GM04504 (cell line): Measurements from ENCODE around the gene DDX31.

Source experiments
- DNase-seq: peaks from one replicate; pipeline ENCODE4 v3.0.0-alpha.2; 2012; ENCODE audit warnings: low read depth

DDX31 gene

DNA sequence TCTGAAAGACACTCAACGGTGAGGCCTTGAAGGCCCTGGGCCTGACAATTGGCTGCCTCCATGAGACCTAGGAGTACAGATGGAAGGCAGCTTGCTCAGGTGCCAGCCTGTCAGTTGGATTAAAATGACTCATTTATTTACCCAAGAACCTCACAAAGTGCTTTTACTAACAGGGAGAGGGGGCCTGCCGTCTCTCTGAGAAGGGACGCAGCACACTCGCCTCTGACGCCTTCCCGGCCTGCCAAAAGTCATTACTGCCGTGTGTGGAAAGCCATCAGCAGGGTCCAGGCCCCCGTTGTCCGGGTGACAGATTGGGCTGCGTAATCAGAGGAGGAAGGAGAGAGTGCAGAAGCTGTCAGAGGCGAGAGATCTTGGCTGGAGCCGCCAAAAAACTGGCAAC is 32.4 kb downstream of the DDX31 start:
- DNase-seq = no peak

DNA sequence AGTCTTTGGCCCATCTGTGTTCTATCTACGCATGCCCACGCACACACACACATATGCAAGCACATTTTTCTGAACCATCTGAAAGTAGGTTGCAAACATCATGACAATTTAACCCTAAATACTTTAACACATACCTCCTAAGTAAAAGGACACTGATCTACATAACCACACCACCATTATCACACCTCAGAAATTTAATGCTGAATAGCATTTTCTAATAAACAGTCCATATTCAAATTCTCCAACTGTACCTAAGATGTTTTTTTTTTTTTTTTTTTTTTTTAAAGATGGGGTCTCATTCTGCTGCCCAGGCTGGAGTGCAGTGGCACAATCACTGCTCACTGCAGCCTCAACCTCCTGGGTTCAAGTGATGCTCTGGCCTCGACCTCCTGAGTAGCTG is 35.5 kb downstream of the DDX31 start:
- DNase-seq = no peak

DNA sequence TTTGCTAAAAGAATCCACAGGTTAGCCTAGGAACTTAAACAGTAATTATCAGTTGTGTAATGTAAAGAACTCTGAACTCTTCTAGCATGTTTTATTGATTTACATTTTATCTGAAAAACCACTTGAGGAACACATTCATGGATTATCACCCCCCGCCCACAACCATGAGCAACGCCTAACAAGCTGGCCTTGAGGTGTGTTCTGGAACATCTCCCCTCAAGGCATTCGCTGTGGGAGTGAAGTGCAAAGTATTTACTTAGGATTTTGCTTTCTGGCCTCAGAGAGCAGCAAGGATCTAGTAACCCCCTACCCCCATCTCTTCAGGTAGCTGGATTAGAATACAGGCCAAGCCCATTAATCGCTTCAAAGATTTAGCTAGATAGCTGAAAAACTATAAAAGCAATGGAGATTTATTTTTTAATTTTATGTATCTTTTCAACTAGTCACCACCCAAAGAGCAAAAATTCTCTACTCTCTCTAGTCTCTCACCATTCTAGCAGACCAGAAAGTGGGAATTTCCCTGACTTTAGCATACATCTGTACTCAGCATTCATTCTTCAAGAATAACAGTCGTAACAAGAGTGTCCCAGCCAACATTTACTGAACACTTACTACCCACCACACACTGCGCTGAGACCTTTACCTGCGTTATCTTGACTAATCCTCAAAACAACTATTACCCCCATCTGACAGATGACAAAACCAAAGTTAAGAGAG is 37.2 kb downstream of the DDX31 start:
- no peak for DNase-seq

DNA sequence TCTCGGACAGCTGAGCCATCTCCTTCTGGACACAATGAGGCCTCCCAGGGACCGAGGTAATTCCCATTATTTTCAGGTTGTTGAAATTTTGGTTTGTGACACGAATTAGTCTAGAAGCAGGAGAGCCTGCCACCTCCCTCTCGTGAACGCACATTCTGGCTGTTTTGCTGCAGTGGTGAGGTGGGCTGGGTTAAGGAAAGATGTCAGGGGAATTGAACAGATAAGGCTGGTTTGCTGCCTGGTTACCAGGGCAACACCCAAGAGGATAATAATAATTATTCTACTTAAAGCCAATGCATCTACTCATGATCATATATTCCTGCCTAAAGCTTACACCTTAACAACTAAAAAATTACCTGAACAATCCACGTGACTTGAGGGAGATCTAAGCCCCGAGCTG is 38.1 kb downstream of the DDX31 start:
- DNase-seq = no peak

DNA sequence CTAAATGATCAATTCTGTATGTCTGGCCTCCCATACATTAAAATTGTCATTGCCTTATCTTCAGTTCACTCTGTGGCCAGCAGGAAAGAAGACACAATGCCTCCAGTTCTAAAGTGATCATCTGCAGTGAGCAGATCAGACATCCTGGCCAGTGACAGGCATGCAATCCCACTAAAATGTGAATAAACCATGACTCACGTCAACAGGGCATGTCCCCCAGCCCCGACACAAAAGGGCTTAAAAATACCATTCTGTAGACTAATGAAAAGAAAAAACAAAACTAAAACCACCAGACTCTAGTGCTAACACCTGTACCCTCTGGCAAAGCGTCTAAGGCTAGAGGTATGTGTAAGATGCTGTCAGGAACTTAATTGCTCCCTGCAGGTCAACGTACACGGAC is 38.5 kb downstream of the DDX31 start:
- DNase-seq = peak; percentile 23

DNA sequence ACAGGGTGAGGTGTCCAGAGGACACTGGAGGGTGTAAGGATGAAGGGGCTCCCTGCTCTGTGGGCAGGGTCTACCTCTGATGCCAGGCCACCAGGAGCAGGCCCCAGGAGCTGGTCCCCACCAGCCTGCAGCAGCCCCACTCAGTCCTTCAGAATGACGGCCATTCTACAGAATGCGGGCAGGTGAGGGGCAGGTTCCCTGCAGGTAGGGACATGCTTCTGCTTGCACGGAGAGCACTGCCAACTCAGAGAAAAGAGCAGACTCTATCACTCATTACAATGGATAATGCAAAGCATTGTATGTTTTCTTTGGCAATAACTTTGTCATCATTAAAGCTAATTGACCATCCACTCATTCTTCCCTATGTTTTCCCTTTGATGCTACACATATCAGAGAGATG is 39.0 kb downstream of the DDX31 start:
- DNase-seq = no peak

DNA sequence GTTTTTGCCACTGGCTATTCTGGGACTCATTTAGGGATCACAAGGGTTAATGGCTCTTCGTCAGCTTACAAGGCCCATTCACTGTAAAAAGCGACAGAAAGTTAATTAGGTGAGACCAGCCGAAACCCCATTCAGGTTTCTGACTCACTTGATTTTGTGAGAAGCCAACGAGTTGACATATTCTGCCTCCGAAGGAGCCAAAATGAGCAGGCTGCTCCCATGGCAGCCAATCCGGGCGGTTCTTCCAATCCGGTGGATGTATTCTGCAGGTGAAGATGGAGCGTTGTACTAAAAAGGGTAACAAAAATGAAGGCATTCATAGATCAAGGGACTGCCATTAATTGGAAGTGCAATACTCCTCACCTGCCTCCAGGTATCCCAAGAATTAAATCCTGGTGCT is 39.7 kb downstream of the DDX31 start:
- no peak for DNase-seq

DNA sequence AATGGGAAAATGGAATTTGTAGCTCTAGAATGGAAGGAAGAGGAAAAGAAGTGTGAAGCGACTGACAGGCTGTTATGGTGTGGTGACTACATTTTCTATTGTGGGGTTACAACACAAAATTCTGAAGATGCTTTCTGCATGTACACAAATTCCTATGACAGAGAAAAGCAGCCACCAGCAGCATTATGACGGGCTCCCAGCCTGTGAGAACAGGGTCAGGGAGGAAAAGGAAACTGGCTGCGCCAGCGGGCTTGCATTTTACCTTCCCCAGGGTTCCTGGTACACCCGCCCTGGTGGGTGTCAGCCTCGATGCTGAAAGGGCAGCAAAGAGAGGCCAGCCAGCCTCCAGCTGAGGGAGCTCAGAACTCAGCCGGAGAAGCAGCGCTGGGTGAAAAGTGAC is 41.0 kb downstream of the DDX31 start:
- DNase-seq = no peak

DNA sequence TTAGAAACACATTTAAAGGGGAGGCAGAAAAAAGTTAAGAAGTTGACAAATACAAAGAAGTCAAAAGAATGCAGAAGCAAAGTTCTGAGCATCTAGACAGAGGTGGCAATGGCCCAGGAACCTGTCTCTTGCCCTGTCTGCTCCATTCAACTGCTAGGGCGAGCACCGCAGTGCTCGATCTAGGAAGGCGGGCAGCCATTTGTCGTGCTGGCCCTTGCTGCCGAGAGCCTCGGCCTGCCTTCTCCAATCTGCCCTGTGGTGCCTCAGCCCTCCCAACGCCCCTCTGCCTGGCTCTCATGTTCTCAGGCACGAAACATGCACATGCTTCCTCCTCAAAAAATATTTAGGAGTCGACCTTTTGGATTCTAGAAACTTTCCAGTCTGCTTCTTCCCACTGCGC is 42.2 kb downstream of the DDX31 start:
- no peak for DNase-seq

DNA sequence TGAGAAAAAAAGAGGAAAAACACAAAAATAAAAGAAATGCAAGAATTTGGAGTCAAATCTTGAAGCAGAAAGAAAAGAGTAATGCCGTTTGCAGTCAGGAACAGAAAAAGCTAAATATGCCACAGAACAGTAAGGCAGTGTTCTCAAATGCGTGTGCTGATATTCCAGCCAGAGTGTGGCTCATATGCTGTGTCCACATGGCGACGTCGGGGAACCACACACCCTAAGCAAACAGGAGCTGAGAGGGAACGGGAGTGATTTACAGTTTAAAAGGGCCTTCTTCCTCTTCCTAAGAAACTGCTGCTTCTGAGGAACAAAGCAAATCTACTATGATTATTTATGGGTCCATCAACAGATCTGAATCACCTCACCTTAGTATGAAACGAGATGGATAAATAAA is 42.7 kb downstream of the DDX31 start:
- DNase-seq = no peak

DNA sequence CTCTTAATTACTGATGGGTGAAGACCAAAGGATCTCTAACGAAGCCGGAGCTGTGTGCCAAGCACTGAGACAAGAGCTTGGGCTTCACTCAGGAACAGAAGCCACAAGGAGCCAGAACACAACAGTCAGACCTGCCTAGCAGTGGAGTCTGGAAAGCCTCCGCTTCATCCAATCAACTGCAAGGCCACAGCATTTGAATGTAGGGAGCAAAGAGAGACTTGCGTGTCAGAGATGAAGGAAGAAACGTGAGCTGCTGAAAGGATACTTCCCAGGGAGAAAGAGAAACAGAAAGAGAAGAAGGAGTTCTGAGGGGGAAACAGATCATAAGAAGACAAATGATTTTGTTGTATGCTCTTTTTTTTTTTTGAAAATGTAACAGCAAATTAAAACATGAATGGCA is 43.5 kb downstream of the DDX31 start:
- no peak for DNase-seq

DNA sequence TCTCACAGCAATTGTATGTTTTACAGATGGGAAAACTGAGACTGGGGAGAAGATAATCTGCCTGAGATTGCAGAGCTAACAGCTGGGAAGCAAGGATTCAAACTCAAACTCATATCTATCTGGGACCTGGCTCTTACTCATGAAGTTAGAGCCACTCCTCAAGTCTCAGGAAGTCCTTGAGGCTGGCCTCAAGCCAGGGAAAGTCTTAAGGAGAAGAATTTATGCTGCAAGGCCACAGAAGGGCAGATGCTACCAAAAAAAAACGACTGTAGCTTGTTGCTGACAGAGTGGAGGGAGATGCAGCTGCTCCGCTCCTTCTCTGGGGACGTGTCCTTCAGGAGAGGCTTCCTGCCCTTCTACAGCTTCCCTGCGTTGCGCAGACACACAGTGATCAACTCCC is 47.6 kb downstream of the DDX31 start:
- peak; percentile 8 for DNase-seq

DNA sequence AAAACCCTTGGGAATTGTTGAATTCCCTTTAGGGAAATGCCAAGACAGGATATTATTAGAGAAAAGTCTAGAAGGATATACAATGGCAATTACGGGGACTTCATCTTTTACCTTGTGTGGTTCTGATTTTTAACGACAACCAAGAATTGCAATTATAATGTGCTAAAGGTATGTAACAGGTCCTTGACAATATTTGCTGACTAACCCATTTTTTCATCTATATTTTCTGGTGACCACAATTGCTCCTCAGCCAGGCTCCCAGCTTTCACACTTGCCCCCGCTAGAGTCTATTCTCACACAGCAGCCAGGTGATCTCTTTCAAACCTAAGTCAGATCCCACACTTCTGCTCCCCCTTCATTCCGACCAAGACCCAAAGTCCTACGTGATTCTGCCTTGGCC is 53.1 kb downstream of the DDX31 start:
- DNase-seq = no peak

DNA sequence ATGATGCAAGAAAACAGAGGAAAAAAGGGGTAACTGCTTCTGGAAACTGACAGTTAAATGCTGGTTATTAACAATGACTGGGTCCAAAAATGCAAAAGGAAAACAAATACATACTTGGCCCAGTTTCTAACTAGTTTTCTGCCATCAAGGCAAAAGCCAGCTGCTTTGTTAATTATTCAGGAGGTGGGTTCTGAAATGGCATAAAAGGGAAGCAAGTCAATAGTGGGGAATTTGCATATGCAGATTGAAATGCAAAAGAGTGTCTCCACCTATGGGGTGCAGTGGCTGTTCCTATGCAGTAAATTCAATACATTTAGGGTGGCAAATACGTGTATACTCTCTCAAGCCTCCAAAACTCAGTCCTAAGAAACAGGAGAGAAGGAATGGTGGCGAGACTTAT is 54.0 kb downstream of the DDX31 start:
- no peak for DNase-seq

DNA sequence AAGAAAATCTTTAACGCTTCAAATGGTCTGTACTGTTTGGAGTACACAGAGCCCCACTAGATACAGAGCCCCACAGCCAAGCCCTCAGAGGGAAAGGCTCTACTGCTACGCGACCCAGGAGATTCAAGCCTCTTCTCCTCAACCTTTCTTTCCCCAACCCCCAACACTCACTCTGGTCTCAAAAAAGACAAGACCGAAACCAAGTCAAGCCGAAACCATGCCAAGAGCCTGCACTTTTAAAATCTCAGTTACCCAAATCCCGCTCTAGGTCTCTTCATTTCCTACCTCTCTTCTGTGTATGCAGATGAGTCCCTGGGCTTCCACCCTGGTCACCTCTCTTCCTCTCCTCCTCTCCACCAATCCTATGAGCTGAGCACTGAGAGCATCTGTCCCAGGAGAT is 55.5 kb downstream of the DDX31 start:
- no peak for DNase-seq

DNA sequence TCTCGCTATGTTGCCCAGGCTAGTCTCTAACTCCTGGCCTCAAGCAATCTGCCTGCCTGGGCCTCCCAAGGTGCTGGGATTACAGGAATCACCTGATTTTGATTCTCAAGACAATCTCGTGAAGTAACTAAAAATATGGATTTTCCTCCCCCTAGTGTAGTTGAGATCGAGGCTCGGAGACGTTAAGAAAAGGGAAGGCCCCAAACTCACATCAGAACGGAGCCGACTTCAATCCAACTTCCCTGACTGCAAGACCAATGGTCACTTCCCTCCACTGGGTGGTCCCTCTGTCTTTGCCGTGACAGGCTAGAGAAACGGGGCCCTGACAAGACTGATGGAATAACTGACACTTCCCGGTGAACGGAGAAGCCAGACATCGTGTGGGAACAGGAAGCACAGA is 59.1 kb downstream of the DDX31 start:
- no peak for DNase-seq

DNA sequence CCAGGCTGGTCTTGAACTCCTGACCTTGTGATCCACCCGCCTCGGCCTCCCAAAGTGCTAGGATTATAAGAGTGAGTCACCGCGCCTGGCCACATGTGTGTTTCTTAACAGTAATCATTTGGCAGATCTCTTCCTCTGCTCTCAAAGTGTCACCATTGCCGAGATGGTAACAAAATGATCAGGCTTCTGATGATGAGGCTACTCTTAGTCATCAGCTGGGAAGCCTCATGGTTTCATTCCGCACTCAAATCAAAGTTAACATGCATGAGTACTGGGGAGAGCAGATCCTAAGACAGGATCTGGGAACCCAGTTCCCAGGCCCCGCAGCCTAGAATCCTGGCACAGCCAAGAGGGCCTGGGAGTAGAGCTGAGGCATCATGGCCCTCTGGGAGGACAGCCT is 60.0 kb downstream of the DDX31 start:
- DNase-seq = peak; percentile 87

DNA sequence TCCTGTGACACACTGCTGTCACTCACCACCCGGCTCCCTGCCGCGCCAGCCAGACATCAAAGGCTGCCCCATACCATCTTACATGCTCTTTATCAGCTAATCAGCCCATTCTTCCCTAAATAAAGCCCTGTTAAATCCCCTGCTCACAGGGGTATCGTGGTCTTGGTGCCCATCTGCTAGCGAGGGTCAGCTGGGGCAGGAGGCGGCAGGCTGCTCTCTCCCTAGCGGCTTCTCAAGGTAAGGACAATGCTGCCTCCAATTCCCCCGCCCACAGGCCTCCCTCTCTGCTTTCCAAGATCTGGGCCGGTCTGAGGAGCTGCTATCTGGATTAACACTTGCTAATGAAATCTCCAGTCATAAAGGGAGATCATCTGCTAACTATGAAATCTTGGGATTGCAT is 60.6 kb downstream of the DDX31 start:
- DNase-seq = no peak

DNA sequence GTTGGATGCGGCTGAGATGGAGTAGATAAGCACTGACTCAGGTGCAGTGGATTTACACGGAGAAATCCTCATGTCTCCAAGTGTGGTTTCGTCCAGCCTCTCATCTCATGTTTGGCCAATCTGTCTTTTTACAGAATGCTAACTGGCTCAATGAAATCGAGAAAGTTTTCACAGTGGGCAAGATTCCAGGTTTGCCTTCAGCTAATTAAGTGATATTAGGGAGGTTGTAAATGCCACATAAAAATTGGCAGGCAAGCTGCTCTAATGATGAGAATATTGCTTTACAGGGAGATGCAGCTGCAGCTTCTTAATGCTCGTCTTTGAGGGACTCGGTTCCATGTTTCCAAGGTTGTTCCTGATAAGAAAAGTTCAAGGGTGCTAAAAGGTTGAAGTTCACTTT is 63.7 kb downstream of the DDX31 start:
- DNase-seq = no peak

DNA sequence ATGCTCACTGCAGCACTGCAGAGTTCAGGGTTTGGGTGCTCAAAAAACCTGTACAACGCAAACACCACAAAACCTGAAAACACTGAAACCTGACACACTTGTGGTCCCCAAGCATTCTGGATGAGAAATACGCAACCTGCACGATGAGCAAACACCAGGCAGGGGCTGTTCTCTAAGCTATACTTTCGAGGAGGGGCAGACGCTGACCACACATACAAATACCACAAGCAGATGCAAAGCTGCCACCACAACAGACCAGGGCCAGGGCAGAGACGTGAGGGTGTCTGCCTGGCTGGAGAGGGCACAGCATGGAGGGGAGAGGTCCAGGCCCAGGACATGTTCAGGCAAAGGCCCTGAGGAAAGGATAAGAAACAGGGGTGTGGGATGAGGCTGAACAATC is 64.4 kb downstream of the DDX31 start:
- DNase-seq = no peak

DNA sequence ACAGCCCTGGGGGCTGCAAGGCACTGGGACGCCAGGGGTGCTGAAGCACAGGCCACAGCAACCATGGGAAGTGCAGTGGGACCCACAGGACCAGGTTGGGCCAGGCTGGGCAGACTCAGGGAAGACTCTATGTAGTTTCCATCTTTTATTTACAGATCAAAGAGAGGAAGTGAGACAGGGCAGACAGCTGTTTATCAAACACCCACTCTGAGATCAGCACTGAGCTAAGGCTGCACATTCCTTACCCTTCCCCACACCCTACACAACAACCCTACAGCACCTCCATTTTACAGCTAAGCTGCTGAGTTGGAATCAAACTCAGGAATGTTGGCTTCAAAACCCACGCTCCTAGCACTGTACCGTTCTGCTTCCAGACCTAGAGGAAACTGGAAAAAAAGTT is 67.6 kb downstream of the DDX31 start:
- DNase-seq = no peak

DNA sequence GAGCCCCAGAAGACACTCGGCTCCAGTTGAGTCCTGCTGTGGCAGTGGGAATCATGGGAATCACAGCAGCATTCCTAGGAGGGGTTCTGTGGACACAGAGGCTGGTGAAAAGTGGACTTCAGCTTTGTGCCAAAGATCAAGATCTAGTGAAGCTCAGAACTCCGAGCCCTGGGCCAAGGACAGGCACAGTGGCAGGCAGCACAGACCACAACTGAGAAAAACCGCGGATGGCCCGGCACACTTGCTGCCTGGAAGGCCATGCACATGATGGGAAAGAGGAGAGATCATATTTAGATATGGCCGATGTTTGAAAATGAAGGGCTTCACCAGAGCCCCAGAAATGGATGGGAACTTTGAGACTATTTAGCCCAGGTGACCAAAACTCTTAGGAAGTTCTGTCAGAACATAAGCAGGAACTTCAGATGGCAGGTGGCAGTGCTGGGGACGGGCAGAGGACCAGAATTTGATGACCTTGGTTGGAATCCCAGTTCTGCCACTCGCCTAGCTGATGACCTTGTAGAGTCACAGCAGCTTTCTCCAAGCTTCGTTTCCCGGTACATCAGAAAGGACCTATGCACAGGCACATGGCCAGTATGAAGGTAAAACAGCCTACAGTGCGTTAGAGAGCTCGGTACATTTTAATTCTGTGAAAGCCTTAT is 69.3 kb downstream of the DDX31 start:
- no peak for DNase-seq

DNA sequence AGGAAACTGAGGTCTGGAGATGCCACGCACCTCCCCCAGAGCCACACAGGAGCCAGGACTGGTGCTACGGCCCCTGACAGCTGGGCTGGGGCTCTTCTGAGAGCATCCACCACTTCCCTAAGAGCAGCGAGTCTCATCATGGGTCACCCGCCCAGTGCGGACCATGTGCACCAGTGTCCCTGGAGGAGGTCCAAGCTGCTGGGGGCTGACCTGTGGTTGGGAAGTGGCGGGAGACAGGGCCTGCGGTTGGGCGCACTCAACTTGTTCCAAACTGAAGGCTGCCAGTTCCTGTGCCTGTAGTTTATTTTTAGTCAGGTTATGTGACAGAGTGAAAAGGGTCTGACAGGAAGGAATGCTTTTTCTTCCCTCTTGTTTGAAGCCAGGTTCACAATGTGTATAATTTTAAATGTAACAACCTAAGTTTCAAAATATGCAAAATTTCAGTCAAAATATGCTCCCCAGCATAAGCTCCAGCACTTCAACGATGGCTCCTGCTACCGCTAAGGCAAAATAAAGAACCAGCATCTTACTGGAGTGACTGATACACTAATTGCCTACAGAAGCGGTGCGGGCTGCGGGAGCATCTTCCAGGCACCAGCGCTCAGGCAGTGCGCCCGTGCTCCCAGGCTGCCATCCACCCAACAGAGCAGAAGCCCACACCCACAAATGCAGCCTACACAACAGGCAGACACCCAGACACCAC is 72.6 kb downstream of the DDX31 start:
- DNase-seq = no peak

DNA sequence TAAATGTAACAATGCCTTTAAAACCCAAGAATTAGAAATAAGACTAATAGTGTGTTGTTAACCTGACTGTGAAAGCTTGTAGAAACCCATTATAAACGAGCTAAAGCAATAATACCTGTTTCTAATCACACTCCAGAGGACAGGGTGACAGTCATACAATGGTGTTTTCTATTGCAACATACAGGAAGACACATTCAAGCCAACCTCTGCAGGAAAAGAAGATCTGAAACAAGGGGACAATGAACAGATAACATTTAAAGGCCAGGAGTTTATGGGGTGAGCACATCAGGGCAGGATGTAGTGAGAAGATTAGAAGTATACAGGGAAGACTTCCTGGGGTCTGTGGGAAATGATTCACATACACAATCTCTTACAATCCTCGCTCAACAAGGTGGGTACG is 73.6 kb downstream of the DDX31 start:
- DNase-seq = no peak
